GM12873 (cell line): ENCODE measurements around the gene SHISA9.

Experiments used
- TF ChIP-seq, protein P1 (sequence below): IDR thresholded peaks from 2 replicates; pipeline ENCODE4 v1.5.1; 2012; ENCODE audit warnings: low read depth, mild to moderate bottlenecking, moderate library complexity, low read length, control low read depth; ENCODE audit not compliant: insufficient read depth; ENCODE audit errors: missing control alignments

SHISA9 gene

GRCh38 chr16:12881740-12882139 lies 19.7 kb upstream of the SHISA9 start:
- TF ChIP-seq, protein P1, sequence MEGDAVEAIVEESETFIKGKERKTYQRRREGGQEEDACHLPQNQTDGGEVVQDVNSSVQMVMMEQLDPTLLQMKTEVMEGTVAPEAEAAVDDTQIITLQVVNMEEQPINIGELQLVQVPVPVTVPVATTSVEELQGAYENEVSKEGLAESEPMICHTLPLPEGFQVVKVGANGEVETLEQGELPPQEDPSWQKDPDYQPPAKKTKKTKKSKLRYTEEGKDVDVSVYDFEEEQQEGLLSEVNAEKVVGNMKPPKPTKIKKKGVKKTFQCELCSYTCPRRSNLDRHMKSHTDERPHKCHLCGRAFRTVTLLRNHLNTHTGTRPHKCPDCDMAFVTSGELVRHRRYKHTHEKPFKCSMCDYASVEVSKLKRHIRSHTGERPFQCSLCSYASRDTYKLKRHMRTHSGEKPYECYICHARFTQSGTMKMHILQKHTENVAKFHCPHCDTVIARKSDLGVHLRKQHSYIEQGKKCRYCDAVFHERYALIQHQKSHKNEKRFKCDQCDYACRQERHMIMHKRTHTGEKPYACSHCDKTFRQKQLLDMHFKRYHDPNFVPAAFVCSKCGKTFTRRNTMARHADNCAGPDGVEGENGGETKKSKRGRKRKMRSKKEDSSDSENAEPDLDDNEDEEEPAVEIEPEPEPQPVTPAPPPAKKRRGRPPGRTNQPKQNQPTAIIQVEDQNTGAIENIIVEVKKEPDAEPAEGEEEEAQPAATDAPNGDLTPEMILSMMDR, result no peak

- TF ChIP-seq, protein P1, result no peak
Observed at GRCh38 chr16:12885742-12886141, 15.7 kb upstream of the SHISA9 start.

- TF ChIP-seq, protein P1, result no peak
Observed at GRCh38 chr16:12891836-12892235, 9.6 kb upstream of the SHISA9 start.

GRCh38 chr16:12893050-12893750 lies 8.2 kb upstream of the SHISA9 start:
- TF ChIP-seq, protein P1, result no peak

GRCh38 chr16:12896562-12896961 lies 4.8 kb upstream of the SHISA9 start:
- TF ChIP-seq, protein P1, result peak; percentile 64

DNA sequence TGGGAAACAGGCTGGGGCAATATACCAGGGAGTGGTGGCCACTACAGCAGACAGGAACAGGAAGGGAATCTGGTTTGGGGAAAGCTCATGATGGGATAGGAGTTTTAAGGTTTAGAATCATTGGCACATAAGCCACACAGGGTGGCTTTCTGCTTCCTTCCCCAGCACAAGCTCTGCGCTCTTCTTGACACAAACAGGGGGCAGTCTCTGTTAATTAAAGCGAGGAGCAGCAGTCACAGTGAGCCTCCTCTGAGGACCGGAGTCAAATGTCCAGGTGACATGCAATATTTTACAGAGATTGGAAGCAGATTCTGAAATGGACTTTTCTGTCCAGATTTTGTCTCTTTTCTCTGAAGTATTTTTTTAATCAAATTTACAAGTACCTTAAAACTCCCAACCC lies 2.8 kb upstream of the SHISA9 start:
- TF ChIP-seq, protein P1, result no peak

GRCh38 chr16:12899529-12900143 lies 1.8 kb upstream of the SHISA9 start:
- TF ChIP-seq, protein P1, result no peak
